HCT116 (cell line): ENCODE measurements around the gene TSSK6.

Experiments used
- CBX3 ChIP-seq: IDR thresholded peaks from 2 replicates; pipeline ENCODE4 v1.6.1; 2012; ENCODE audit warnings: low read depth
- EGR1 ChIP-seq: IDR thresholded peaks from 2 replicates; pipeline ENCODE4 v1.6.1; 2012; ENCODE audit warnings: low read depth
- ELF1 ChIP-seq: IDR thresholded peaks from 2 replicates; pipeline ENCODE4 v1.6.1; 2012; ENCODE audit warnings: low read depth, borderline replicate concordance
- EZH2 ChIP-seq: fragments of 200-600 bp; sonication (generic); IDR thresholded peaks from 2 replicates; pipeline ENCODE4 v1.6.1; 2017; ENCODE audit warnings: antibody characterized with exemption, mixed run types
- POLR2AphosphoS5 ChIP-seq: IDR thresholded peaks from 2 replicates; pipeline ENCODE4 v1.6.1; 2011; ENCODE audit warnings: mild to moderate bottlenecking, low read depth, low read length, moderate library complexity
- RAD21 ChIP-seq: IDR thresholded peaks from 2 replicates; pipeline ENCODE4 v1.6.1; 2012; ENCODE audit warnings: low read depth, mild to moderate bottlenecking
- ZBTB33 ChIP-seq: IDR thresholded peaks from 2 replicates; pipeline ENCODE4 v1.6.1; 2011; ENCODE audit warnings: mild to moderate bottlenecking, low read length, moderate library complexity; ENCODE audit not compliant: insufficient replicate concordance; ENCODE audit errors: extremely low read depth
- ZNF274 ChIP-seq: fragments of 200-500 bp; sonication (Bioruptor generic); IDR thresholded peaks from 2 replicates; pipeline ENCODE4 v1.6.1; 2014; ENCODE audit warnings: mild to moderate bottlenecking, low read depth, low read length, inconsistent platforms
- TF ChIP-seq, protein P1 (sequence below), 3 experiments: fragments of 200-600 bp in 1 of 3; sonication (generic) in 1 of 3; IDR thresholded peaks in 2 of 3; conservative IDR thresholded peaks in 1 of 3; 2 replicates each; pipeline ENCODE4 v1.5.1; 2012 to 2017; ENCODE audit warnings: low read depth in 2 of 3, low read length in 2 of 3, antibody characterized with exemption in 1 of 3, borderline replicate concordance in 1 of 3, control low read depth in 1 of 3, mild to moderate bottlenecking in 1 of 3, mixed read lengths in 1 of 3, mixed run types in 1 of 3, moderate library complexity in 1 of 3; ENCODE audit not compliant: insufficient read depth in 1 of 3

DNA sequence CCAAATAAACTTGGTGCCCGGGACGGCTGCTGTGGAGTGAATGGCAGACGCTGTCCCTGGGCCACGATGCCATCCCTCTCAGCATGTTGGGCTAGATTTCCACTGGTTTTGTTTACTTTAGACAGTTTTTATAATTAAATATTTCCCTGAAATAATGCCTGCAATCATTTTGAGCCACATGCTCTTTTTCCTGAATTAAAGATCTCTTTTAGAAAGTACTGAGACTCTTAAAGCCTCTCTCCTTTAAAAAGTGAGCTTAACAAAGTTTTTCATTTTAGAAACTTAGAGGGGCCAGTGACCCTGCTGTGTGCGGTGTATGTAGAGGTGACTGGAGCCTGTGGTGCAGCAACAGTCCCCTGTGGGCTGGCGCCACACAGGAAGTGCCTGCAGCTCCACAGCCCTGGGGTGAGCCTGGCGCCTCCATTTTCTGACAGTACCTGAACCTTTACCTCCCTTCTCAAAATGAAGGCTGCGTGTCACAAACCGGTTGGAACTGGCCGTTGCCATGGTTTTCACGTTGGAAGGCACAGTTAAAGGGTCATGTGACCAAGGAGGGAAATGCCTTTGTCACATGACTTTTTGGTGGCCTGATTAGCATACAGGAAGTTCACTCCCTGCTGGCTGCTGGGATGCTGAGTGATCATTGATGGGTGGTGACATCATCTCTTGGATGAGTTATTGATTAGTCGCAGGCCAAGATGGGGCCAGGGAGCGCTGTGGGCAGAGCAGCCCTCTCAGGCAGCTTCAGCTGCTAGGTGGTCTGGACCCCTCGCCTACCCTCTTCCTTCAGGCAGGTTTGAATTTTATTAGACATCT, 26.3 kb downstream of the TSSK6 start:
- TF ChIP-seq ZBTB33: no peak
- TF ChIP-seq, protein P1, sequence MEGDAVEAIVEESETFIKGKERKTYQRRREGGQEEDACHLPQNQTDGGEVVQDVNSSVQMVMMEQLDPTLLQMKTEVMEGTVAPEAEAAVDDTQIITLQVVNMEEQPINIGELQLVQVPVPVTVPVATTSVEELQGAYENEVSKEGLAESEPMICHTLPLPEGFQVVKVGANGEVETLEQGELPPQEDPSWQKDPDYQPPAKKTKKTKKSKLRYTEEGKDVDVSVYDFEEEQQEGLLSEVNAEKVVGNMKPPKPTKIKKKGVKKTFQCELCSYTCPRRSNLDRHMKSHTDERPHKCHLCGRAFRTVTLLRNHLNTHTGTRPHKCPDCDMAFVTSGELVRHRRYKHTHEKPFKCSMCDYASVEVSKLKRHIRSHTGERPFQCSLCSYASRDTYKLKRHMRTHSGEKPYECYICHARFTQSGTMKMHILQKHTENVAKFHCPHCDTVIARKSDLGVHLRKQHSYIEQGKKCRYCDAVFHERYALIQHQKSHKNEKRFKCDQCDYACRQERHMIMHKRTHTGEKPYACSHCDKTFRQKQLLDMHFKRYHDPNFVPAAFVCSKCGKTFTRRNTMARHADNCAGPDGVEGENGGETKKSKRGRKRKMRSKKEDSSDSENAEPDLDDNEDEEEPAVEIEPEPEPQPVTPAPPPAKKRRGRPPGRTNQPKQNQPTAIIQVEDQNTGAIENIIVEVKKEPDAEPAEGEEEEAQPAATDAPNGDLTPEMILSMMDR (IDR thresholded peaks at IDR 0.05 in 2 of 3, conservative IDR thresholded peaks at IDR 0.05 in 1 of 3; ENCODE audit: borderline replicate concordance in 1 of 3, insufficient read depth in 1 of 3, low read depth in 2 of 3, low read length in 2 of 3): no peak
- TF ChIP-seq ELF1: no peak
- no peak for TF ChIP-seq CBX3
- no peak for TF ChIP-seq EGR1
- no peak for TF ChIP-seq RAD21
- TF ChIP-seq EZH2: no peak
- no peak for TF ChIP-seq POLR2AphosphoS5
- TF ChIP-seq ZNF274: no peak
